Upper lobe of left lung (tissue), 4 donors: ENCODE measurements around the gene ACAT2.

Experiments used
- EP300 ChIP-seq, 4 donors: sonication (generic); formaldehyde crosslinking; IDR thresholded peaks; one replicate each; pipeline ENCODE4 v1.5.1; 2017; ENCODE audit warnings: antibody characterized with exemption in 4 of 4, control low read depth in 2 of 4
- POLR2A ChIP-seq, 4 donors: fragments of 450-650 bp; IDR thresholded peaks; one replicate each; pipeline ENCODE4 v1.5.1; 2016 to 2017; ENCODE audit warnings: antibody characterized with exemption in 4 of 4, mild to moderate bottlenecking in 2 of 4
- POLR2AphosphoS5 ChIP-seq, 2 donors: sonication (generic); formaldehyde crosslinking; IDR thresholded peaks; one replicate each; pipeline ENCODE4 v1.5.1; 2017; ENCODE audit warnings: antibody characterized with exemption in 2 of 2
- TF ChIP-seq, protein P1 (sequence below), 6 experiments: fragments of 450-650 bp in 4 of 6; fragments of 200-600 bp in 2 of 6; sonication (generic) in 2 of 6; IDR thresholded peaks; one replicate each; pipeline ENCODE4 v1.5.1; 2016 to 2019; ENCODE audit warnings: antibody characterized with exemption in 6 of 6

DNA sequence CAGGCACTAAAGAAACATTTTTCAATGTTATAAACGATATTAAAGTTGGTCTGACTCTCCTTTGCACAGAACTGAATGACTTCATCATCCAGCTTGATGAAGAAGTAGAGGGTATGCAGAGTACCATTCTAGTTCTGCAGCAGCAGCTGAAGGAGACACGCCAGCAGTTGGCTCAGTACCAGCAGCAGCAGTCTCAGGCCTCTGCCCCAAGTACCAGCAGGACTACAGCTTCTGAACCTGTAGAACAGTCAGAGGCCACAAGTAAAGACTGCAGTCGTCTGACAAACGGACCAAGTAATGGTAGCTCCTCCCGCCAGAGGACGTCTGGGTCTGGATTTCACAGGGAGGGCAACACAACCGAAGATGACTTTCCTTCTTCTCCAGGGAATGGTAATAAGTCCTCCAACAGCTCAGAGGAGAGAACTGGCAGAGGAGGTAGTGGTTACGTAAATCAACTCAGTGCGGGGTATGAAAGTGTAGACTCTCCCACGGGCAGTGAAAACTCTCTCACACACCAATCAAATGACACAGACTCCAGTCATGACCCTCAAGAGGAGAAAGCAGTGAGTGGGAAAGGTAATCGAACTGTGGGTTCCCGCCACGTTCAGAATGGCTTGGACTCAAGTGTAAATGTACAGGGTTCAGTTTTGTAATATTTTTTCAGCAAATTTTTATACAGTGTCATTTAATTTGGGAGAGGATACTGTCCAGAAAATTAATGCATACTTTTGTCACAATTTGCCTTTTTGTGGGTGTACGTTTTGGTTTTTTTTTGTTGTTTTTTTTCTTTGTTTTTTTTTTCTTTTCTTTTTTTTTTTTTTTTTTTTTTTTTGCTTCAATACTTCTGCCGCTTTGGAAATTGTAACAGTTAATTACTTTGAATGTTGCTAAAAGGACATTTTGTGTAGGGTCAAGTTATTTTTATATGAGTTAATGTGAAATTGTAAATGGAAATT lies 6.6 kb upstream of the ACAT2 start:
- TF ChIP-seq, protein P1, sequence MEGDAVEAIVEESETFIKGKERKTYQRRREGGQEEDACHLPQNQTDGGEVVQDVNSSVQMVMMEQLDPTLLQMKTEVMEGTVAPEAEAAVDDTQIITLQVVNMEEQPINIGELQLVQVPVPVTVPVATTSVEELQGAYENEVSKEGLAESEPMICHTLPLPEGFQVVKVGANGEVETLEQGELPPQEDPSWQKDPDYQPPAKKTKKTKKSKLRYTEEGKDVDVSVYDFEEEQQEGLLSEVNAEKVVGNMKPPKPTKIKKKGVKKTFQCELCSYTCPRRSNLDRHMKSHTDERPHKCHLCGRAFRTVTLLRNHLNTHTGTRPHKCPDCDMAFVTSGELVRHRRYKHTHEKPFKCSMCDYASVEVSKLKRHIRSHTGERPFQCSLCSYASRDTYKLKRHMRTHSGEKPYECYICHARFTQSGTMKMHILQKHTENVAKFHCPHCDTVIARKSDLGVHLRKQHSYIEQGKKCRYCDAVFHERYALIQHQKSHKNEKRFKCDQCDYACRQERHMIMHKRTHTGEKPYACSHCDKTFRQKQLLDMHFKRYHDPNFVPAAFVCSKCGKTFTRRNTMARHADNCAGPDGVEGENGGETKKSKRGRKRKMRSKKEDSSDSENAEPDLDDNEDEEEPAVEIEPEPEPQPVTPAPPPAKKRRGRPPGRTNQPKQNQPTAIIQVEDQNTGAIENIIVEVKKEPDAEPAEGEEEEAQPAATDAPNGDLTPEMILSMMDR (IDR thresholded peaks at IDR 0.05): no peak
- TF ChIP-seq POLR2A (IDR thresholded peaks at IDR 0.05) (no peak), EP300 (IDR thresholded peaks at IDR 0.05) (no peak), POLR2AphosphoS5 (IDR thresholded peaks at IDR 0.05) (no peak)
